Neural progenitor cell (in vitro differentiated cells): Measurements from ENCODE around the gene RGS11. TPM values are rescaled to one million over a fixed set of nuclear protein-coding genes. Genes with fewer than 3 reads are reported as not detected.
A peak's percentile ranks its signal among the peaks of the same experiment; 100 is the strongest.

Source experiments
- DNase-seq: peaks from one replicate; pipeline ENCODE4 v3.0.0-alpha.2; 2016; ENCODE audit warnings: low spot score
- H2AFZ ChIP-seq: fragments of 200-600 bp; sonication (generic); replicated peaks from 2 replicates; pipeline ENCODE4 v1.6.1; 2016; ENCODE audit warnings: antibody characterized with exemption
- H3F3A ChIP-seq: fragments of 200-600 bp; sonication (generic); 2 replicates; pipeline ENCODE4 v1.6.1; 2016; ENCODE audit warnings: antibody characterized with exemption, low read depth
- H3K27ac ChIP-seq: fragments of 200-600 bp; sonication (generic); 2 replicates; pipeline ENCODE4 v1.5.1; 2016; ENCODE audit warnings: mild to moderate bottlenecking
- H3K27me3 ChIP-seq: fragments of 200-600 bp; sonication (generic); 2 replicates; pipeline ENCODE4 v1.6.1; 2016; ENCODE audit warnings: mild to moderate bottlenecking, moderate library complexity
- H3K36me3 ChIP-seq: fragments of 200-600 bp; sonication (generic); 2 replicates; pipeline ENCODE4 v1.5.1; 2016
- H3K4me1 ChIP-seq: fragments of 200-600 bp; sonication (generic); 2 replicates; pipeline ENCODE4 v1.6.1; 2016; ENCODE audit warnings: mixed run types
- H3K4me2 ChIP-seq: fragments of 200-600 bp; sonication (generic); 2 replicates; pipeline ENCODE4 v1.6.1; 2016
- H3K4me3 ChIP-seq: fragments of 200-600 bp; sonication (generic); 2 replicates; pipeline ENCODE4 v1.5.1; 2016
- H3K79me2 ChIP-seq: fragments of 200-600 bp; sonication (generic); 2 replicates; pipeline ENCODE4 v1.6.1; 2016; ENCODE audit warnings: low read depth
- H3K9ac ChIP-seq: fragments of 200-600 bp; sonication (generic); 2 replicates; pipeline ENCODE4 v1.6.1; 2016
- H3K9me3 ChIP-seq: fragments of 200-600 bp; sonication (generic); 2 replicates; pipeline ENCODE4 v1.5.1; 2016; ENCODE audit warnings: low read depth
- H4K20me1 ChIP-seq: fragments of 200-600 bp; sonication (generic); 2 replicates; pipeline ENCODE4 v1.6.1; 2016; ENCODE audit warnings: low read depth
- H3K27ac Mint-ChIP-seq: 3 replicates; pipeline ENCODE4 v1.8.0; 2021; ENCODE audit warnings: mixed read lengths
- H3K27me3 Mint-ChIP-seq: 2 replicates; pipeline ENCODE4 v1.8.0; 2022; ENCODE audit warnings: low read depth, mild to moderate bottlenecking, inconsistent platforms, moderate library complexity, mixed read lengths; ENCODE audit not compliant: insufficient read depth
- H3K36me3 Mint-ChIP-seq: 3 replicates; pipeline ENCODE4 v1.8.0; 2021; ENCODE audit warnings: mixed read lengths
- H3K4me1 Mint-ChIP-seq: 3 replicates; pipeline ENCODE4 v1.8.0; 2021; ENCODE audit warnings: mixed read lengths
- H3K4me3 Mint-ChIP-seq: 3 replicates; pipeline ENCODE4 v1.8.0; 2021; ENCODE audit warnings: mild to moderate bottlenecking, moderate library complexity, mixed read lengths
- H3K9me3 Mint-ChIP-seq: 3 replicates; pipeline ENCODE4 v1.8.0; 2020; ENCODE audit warnings: mixed read lengths
- EZH2 ChIP-seq: fragments of 200-600 bp; sonication (generic); IDR thresholded peaks from 2 replicates; pipeline ENCODE4 v1.6.1; 2017; ENCODE audit warnings: antibody characterized with exemption, mild to moderate bottlenecking, moderate library complexity
- EZH2phosphoT487 ChIP-seq: fragments of 200-600 bp; sonication (generic); IDR thresholded peaks from 2 replicates; pipeline ENCODE4 v1.6.1; 2017; ENCODE audit warnings: antibody characterized with exemption
- total RNA-seq: library from RNA; depleted of rRNA; stranded (reverse); fragments of >200 nt; gene quantifications from 2 replicates; pipeline ENCODE4 v1.2.3, GENCODE V29; 2015; ENCODE audit warnings: low replicate concordance
- TF ChIP-seq, protein P1 (sequence below): fragments of 200-600 bp; sonication (generic); IDR thresholded peaks from 2 replicates; pipeline ENCODE4 v1.5.1; 2017; ENCODE audit warnings: antibody characterized with exemption, mild to moderate bottlenecking

RGS11 gene
- total RNA-seq, 1 donor from 2014 or later = 0.52 TPM

DNA sequence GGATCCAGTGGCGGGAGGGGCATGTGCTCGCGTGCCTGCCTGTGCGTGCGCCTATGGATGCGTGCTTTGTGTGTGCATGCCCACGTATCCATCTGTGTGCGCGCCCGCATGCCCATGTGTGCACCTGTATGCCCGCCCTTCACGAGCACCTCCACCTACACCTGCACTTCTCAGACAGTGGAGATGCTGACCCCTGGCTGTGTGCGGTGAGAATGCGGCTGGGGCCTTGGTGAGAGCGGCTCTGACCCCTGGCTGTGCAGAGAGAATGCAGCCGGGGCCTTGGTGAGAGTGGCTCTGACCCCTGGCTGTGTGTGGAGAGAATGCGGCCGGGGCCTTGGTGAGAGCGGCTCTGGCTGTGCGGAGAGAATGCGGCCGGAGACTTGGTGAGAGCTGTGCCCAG is 42.9 kb upstream of the RGS11 start:
- Mint-ChIP-seq H3K9me3 (no peaks in the 10 kb centered on the region), H3K27ac (peak overlapping the region; percentile 37), H3K4me3 (no peak overlapping the region), H3K36me3 (peaks cover 7% of the 10 kb centered on the region), H3K27me3 (no peaks in the 10 kb centered on the region), H3K4me1 (peaks cover 9% of the 10 kb centered on the region)
- peaks cover 7% of the 10 kb centered on the region for H3F3A ChIP-seq
- H3K9me3 ChIP-seq = no peaks in the 10 kb centered on the region
- H3K4me3 ChIP-seq = no peak overlapping the region
- H4K20me1 ChIP-seq = peaks cover 76% of the 10 kb centered on the region
- H3K79me2 ChIP-seq = peaks cover 79% of the 10 kb centered on the region
- H2AFZ ChIP-seq = no peak overlapping the region
- H3K27ac ChIP-seq = no peak overlapping the region
- peak overlapping the region; percentile 14 for H3K4me2 ChIP-seq
- no peaks in the 10 kb centered on the region for H3K36me3 ChIP-seq
- peaks cover 5% of the 10 kb centered on the region for H3K4me1 ChIP-seq
- H3K9ac ChIP-seq = no peak overlapping the region
- H3K27me3 ChIP-seq = no peaks in the 10 kb centered on the region
- no peak for TF ChIP-seq EZH2phosphoT487
- TF ChIP-seq, protein P1, sequence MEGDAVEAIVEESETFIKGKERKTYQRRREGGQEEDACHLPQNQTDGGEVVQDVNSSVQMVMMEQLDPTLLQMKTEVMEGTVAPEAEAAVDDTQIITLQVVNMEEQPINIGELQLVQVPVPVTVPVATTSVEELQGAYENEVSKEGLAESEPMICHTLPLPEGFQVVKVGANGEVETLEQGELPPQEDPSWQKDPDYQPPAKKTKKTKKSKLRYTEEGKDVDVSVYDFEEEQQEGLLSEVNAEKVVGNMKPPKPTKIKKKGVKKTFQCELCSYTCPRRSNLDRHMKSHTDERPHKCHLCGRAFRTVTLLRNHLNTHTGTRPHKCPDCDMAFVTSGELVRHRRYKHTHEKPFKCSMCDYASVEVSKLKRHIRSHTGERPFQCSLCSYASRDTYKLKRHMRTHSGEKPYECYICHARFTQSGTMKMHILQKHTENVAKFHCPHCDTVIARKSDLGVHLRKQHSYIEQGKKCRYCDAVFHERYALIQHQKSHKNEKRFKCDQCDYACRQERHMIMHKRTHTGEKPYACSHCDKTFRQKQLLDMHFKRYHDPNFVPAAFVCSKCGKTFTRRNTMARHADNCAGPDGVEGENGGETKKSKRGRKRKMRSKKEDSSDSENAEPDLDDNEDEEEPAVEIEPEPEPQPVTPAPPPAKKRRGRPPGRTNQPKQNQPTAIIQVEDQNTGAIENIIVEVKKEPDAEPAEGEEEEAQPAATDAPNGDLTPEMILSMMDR = peak; percentile 48
- DNase-seq = peak; percentile 75

DNA sequence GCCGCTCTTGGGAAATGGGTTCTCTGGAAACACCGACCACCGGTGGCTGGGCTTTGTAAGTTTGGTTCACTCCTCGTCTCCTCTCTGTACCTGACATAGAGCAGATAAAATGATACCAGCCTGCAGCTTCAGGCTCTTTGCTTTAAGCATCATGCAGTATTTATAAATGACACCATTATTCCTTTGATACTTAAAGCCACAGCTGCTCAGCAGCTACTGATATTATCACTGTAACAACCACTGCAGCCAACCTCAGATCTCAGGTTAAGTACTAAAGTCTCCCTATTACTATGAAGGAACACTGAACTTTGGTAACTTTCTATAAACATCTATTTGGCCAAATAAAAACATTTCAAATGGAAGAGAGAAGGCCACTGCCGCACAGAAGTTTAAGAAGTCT is 41.8 kb upstream of the RGS11 start:
- H3F3A ChIP-seq = peaks cover 7% of the 10 kb centered on the region
- Mint-ChIP-seq H3K4me1 (peaks cover 9% of the 10 kb centered on the region), H3K27me3 (no peaks in the 10 kb centered on the region), H3K27ac (no peak overlapping the region), H3K36me3 (peaks cover 11% of the 10 kb centered on the region), H3K9me3 (no peaks in the 10 kb centered on the region), H3K4me3 (no peak overlapping the region)
- H2AFZ ChIP-seq = no peak overlapping the region
- H3K79me2 ChIP-seq = peaks cover 72% of the 10 kb centered on the region
- no peak overlapping the region for H3K4me3 ChIP-seq
- no peaks in the 10 kb centered on the region for H3K9me3 ChIP-seq
- no peak overlapping the region for H3K9ac ChIP-seq
- H3K4me2 ChIP-seq = no peak overlapping the region
- H3K36me3 ChIP-seq = no peaks in the 10 kb centered on the region
- H3K4me1 ChIP-seq = peaks cover 5% of the 10 kb centered on the region
- no peaks in the 10 kb centered on the region for H3K27me3 ChIP-seq
- no peak overlapping the region for H3K27ac ChIP-seq
- no peak for DNase-seq
- peaks cover 70% of the 10 kb centered on the region for H4K20me1 ChIP-seq
- TF ChIP-seq, protein P1 = no peak
- TF ChIP-seq EZH2 (no peak), EZH2phosphoT487 (no peak)

DNA sequence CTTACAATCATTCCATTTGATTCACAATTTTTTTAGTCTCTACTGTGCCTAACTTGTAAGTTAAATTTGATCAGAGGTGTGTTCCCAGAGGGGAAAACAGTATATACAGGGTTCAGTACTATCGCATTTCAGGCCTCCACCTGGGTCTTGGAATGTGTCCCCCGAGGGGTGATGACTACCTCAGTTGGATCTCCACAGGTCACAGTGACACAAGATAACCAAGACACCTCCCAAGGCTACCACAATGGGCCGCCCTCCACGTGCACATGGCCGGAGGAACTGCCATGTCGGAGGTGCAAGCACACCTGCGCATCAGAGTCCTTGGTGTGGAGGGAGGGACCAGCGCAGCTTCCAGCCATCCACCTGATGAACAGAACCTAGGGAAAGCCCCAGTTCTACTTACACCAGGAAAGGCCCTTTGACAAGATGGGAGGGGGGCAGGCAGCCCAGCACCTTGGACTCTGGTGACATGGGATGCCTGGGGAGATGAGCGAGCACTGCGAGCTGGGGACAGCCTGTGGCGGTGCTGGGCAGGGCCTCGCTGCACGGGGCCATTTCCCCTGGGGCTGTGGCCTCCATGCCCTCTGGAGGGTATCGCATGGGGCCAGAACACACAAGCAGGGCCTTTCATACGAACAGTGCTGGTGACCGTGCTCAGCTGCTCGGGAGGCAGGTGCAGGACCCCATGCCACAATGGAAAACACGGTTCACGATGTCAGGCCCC is 41.2 kb upstream of the RGS11 start:
- no peaks in the 10 kb centered on the region for H3K9me3 ChIP-seq
- H4K20me1 ChIP-seq = peaks cover 66% of the 10 kb centered on the region
- H3K36me3 Mint-ChIP-seq = peaks cover 11% of the 10 kb centered on the region
- no peak for TF ChIP-seq EZH2
- TF ChIP-seq, protein P1 = no peak
- no peaks in the 10 kb centered on the region for H3K27me3 ChIP-seq
- H3K9ac ChIP-seq = no peak overlapping the region
- peaks cover 7% of the 10 kb centered on the region for H3F3A ChIP-seq
- H3K27ac ChIP-seq = no peak overlapping the region
- no peak overlapping the region for H2AFZ ChIP-seq
- peaks cover 9% of the 10 kb centered on the region for H3K4me1 Mint-ChIP-seq
- no peak for DNase-seq
- H3K79me2 ChIP-seq = peaks cover 68% of the 10 kb centered on the region
- H3K36me3 ChIP-seq = no peaks in the 10 kb centered on the region
- H3K4me1 ChIP-seq = peaks cover 5% of the 10 kb centered on the region
- H3K4me3 ChIP-seq = no peak overlapping the region
- no peak overlapping the region for H3K4me3 Mint-ChIP-seq
- H3K27ac Mint-ChIP-seq = no peak overlapping the region
- H3K9me3 Mint-ChIP-seq = no peaks in the 10 kb centered on the region
- no peaks in the 10 kb centered on the region for H3K27me3 Mint-ChIP-seq
- H3K4me2 ChIP-seq = no peak overlapping the region
